ENCODE measurements around the gene IL11. TPM values are rescaled to one million over a fixed set of nuclear protein-coding genes. Genes with fewer than 3 reads are reported as not detected.
A peak's percentile ranks its signal among the peaks of the same experiment; 100 is the strongest.

The IL11 gene
- total RNA-seq, 2 donors from 2014 or later = 0.92 TPM; not detected in 1

DNA sequence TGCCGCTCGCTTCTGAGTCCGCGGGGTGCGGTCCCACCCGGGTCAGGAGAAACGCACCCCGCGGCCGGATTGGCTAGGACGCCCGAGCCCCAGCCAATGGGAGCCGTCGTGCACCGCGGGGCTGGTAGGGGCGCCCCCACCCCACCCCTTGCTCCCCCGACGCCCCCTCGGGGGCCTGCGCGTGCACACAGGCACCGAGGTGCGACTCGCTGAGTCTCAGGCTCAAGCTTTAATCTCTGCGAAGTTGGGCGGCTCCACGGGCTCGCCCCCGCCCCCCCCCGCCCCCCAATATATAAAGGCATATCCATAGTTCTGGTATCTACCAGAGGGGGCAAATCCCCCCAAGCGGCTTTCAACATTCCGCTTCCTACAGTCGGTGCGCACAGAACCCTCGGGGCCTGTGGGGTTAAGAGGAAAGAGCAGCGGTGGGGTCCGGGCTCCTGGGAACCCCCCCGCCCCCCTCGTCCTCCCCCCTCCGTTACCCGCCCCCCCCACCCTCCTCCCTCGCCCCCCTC, 15.5 kb downstream of the IL11 start, which contains the start of gene COX6B2:
COX6B2 (minus strand) TSS at position 22 of the 515 bp plus-strand sequence. CDS start 198 bp downstream, outside the sequence.
- H3K4me1 ChIP-seq (ENCODE audit: control insufficient read depth in 1 of 2, low read depth in 2 of 2) = peaks cover 4 to 12% of the 10 kb centered on the region in 2 donors
- no peaks in the 10 kb centered on the region for H3K9me3 ChIP-seq
- DNase-seq (ENCODE audit: low spot score) (no peak), ATAC-seq (ENCODE audit: insufficient number of reproducible peaks, low FRiP score, low read depth) (no peak)
- H3K36me3 ChIP-seq = no peaks in the 10 kb centered on the region
- H3K4me3 ChIP-seq = peak within 1 kb of the TSS; percentile 54
- no peak for TF ChIP-seq CTCF (IDR thresholded peaks at IDR 0.05)
- H3K27ac ChIP-seq = no peak within 1 kb of the TSS
- H3K27me3 ChIP-seq (replicated peaks; ENCODE audit: insufficient read depth) = peaks cover 6% of the 10 kb centered on the region

- DNase-seq (ENCODE audit: low spot score) = no peak
- no peak for ATAC-seq (ENCODE audit: insufficient number of reproducible peaks, low FRiP score, low read depth)
- Histone ChIP-seq H3K4me3 (peak overlapping the region; percentile 54), H3K27me3 (replicated peaks; ENCODE audit: insufficient read depth) (peaks cover 6% of the 10 kb centered on the region), H3K9me3 (no peaks in the 10 kb centered on the region), H3K36me3 (no peaks in the 10 kb centered on the region), H3K4me1 (ENCODE audit: control insufficient read depth in 1 of 2, low read depth in 2 of 2) (peaks cover 4 to 12% of the 10 kb centered on the region in 2 donors), H3K27ac (no peak overlapping the region)
- TF ChIP-seq CTCF (IDR thresholded peaks at IDR 0.05) = no peak
Measured at GRCh38 chr19:55353803-55354697, 16.2 kb downstream of the IL11 start.

DNA sequence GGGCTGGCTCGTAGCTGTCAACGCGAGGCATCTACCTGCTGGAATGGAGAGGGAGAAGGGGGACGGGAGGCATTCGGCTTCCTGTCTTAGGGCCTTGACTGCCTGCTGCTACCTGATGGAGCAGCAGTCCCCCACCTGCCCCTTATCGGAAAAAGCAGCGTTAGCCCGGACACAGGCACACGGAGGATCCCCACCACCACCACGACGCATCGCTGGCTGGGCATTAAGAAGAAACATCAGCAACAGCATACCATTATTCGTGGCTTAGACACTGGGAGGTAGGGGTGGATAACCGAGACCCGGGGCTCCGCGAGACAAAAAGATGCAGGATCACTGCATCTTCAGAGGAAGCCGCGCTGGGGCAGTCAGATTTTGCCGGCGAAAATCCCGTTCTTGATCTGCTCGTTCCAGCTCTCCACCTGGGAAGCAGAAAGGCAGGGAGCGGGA, 16.9 kb downstream of the IL11 start:
- no peaks in the 10 kb centered on the region for H3K36me3 ChIP-seq
- no peak for ATAC-seq (ENCODE audit: insufficient number of reproducible peaks, low FRiP score, low read depth)
- H3K27me3 ChIP-seq (replicated peaks; ENCODE audit: insufficient read depth) = peaks cover 6% of the 10 kb centered on the region

GRCh38 chr19:55352549-55353145, 17.6 kb downstream of the IL11 start:
- Histone ChIP-seq H3K36me3 (no peaks in the 10 kb centered on the region), H3K27me3 (replicated peaks; ENCODE audit: insufficient read depth) (peaks cover 6% of the 10 kb centered on the region), H3K9me3 (no peaks in the 10 kb centered on the region), H3K27ac (no peak overlapping the region), H3K4me1 (ENCODE audit: control insufficient read depth in 1 of 2, low read depth in 2 of 2) (peaks cover 4 to 12% of the 10 kb centered on the region in 2 donors), H3K4me3 (no peak overlapping the region)
- no peak for DNase-seq (ENCODE audit: low spot score)
- no peak for TF ChIP-seq CTCF (IDR thresholded peaks at IDR 0.05)
- no peak for ATAC-seq (ENCODE audit: insufficient number of reproducible peaks, low FRiP score, low read depth)

More for the DNA sequence above, 16.9 kb downstream of the IL11 start:
- no peak for TF ChIP-seq CTCF (IDR thresholded peaks at IDR 0.05)
- H3K4me1 ChIP-seq (ENCODE audit: control insufficient read depth in 1 of 2, low read depth in 2 of 2) = peaks cover 4 to 12% of the 10 kb centered on the region in 2 donors
- no peak for DNase-seq (ENCODE audit: low spot score)
- no peak overlapping the region for H3K27ac ChIP-seq
- peak overlapping the region; percentile 54 for H3K4me3 ChIP-seq
- H3K9me3 ChIP-seq = no peaks in the 10 kb centered on the region

DNA sequence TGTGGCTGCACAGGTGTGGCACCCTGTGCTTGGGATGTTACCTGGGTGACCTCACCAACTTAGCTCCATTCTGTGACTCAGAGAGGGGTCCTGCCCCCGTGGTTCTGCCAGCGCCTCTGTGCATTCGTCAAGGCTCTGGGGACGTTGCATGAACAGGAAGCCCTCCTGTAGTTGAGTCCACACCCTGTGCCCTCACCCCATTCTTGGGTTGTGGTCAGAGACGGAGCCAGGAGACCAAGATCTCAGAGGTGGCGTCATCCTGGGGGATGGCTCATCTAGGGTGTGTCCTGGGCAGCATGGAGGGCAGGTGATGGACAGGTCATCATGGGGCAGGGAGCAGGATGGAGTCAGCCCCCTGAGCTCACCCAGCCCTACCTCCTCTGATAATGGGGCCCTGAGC, 18.2 kb downstream of the IL11 start:
- H3K27me3 ChIP-seq (replicated peaks; ENCODE audit: insufficient read depth) = peaks cover 6% of the 10 kb centered on the region
- no peak overlapping the region for H3K4me3 ChIP-seq
- DNase-seq (ENCODE audit: low spot score) (no peak), ATAC-seq (ENCODE audit: insufficient number of reproducible peaks, low FRiP score, low read depth) (no peak)
- no peaks in the 10 kb centered on the region for H3K9me3 ChIP-seq
- no peaks in the 10 kb centered on the region for H3K36me3 ChIP-seq
- no peak overlapping the region for H3K27ac ChIP-seq
- TF ChIP-seq CTCF (IDR thresholded peaks at IDR 0.05) = no peak
- H3K4me1 ChIP-seq (ENCODE audit: control insufficient read depth in 1 of 2, low read depth in 2 of 2) = peaks cover 4 to 12% of the 10 kb centered on the region in 2 donors

Data from thoracic aorta (tissue), 2 donors.